Cardiac fibroblast (primary cell): ENCODE data around the gene MTM1.

ENCODE experiments used
- DNase-seq, 2 donors: peaks; one replicate each; pipeline versions ENCODE4 v3.0.0 to v3.0.0-alpha.2; 2010; ENCODE audit warnings: low read depth in 2 of 2
- H3K4me3 ChIP-seq, 2 donors: replicated peaks in 1 of 2; 1 replicate in 1 of 2; 2 replicates in 1 of 2; pipeline ENCODE4 v1.5.1; 2011; ENCODE audit warnings: low read depth in 2 of 2, low read length in 2 of 2, mild to moderate bottlenecking in 2 of 2, moderate library complexity in 1 of 2
- TF ChIP-seq, protein P1 (sequence below): IDR thresholded peaks from one replicate; pipeline ENCODE4 v1.5.1; 2011; ENCODE audit warnings: low read depth, mild to moderate bottlenecking, low read length, inconsistent platforms

Gene MTM1

DNA sequence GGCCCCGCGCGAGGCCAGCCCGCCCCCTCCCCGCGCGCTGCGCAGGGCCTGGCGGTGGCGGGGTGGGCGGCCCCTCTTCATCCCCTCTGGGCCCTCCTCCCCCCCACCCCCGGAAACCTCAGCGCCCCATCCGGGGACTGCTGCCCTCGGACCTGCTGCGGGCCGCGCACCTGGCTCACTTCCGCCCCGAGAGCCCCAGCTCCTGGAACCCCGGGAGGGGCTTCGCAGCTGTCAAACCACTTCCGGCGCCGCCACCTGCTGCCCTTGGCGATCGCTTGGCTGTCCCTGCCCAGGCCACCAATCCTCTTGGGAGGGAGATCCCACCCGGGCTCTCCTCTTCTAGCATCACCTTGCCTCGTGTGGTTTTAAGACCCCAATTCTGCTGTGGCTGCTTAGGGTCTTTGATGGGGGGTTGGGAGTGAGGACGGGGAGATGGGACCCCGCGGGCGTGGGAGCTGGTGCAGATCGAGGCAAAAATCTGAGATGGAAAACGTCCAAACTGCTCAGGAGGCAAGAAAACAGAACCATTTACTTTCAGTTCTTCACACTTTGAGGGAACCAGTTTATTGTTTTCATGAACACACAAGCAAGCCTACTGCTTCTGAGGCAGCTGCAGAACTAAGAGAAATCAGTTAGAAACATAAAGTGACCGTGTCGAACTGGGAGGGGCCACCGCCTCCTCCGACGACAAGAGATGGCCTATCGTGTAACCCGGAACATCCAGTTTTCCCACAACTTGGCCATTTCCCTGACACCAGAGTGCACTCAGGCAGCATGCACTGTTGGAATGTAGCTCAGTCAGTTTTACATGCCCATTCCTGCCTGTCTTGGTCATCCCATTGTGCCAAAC is 125.5 kb downstream of the MTM1 start:
- TF ChIP-seq, protein P1, sequence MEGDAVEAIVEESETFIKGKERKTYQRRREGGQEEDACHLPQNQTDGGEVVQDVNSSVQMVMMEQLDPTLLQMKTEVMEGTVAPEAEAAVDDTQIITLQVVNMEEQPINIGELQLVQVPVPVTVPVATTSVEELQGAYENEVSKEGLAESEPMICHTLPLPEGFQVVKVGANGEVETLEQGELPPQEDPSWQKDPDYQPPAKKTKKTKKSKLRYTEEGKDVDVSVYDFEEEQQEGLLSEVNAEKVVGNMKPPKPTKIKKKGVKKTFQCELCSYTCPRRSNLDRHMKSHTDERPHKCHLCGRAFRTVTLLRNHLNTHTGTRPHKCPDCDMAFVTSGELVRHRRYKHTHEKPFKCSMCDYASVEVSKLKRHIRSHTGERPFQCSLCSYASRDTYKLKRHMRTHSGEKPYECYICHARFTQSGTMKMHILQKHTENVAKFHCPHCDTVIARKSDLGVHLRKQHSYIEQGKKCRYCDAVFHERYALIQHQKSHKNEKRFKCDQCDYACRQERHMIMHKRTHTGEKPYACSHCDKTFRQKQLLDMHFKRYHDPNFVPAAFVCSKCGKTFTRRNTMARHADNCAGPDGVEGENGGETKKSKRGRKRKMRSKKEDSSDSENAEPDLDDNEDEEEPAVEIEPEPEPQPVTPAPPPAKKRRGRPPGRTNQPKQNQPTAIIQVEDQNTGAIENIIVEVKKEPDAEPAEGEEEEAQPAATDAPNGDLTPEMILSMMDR: no peak
- H3K4me3 ChIP-seq: peak overlapping the region; percentile 58 to 62
- DNase-seq: peak; percentile 43 to 71

GRCh38 chrX:150694738-150695410 is 126.5 kb downstream of the MTM1 start:
- TF ChIP-seq, protein P1: no peak
- DNase-seq: no peak
- no peak overlapping the region for H3K4me3 ChIP-seq

DNA sequence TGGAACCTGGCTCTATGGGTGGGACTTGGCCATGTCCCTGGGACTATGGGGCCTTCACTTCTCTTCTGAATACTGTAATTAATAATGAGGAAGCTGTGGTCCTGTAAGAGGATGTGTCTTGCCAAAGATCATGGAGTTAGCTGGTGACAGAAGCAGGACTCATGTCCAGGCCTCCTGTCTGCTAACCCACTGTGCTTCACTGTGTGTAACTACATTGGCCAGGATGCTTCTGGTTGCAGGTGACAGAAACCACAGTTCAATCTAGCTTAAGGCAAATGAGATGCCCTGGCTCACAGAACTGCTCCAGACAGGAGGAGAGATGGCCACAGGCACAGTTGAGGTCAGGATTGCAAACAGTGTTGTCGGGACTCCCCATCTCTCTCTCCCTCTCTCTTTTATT is 127.9 kb downstream of the MTM1 start:
- H3K4me3 ChIP-seq: no peak overlapping the region
- no peak for DNase-seq

DNA sequence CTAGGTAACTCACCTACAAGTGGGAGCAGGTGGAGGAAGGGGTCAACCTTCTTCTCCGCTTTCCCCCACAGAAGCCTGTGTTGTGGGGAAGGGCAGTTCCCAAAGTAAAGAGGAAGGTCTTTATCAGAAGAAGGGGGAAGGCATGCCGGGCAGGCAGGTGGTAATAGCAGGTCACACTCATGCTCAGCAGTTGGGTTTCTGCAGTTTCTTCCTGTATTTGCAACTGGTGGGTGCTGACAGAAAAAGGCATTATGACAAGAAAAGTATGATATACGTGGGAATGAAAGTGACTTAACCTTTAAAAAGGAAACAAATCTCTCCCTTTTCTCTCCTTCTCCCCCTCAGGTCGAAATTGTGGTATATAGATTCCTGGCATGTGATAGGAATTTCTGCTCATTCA is 128.4 kb downstream of the MTM1 start:
- no peak overlapping the region for H3K4me3 ChIP-seq
- TF ChIP-seq, protein P1: no peak
- no peak for DNase-seq

More for the DNA sequence above, 127.9 kb downstream of the MTM1 start:
- TF ChIP-seq, protein P1: no peak

- no peak for DNase-seq
- H3K4me3 ChIP-seq: no peak overlapping the region
- TF ChIP-seq, protein P1: no peak
These were observed 129.2 kb downstream of the MTM1 start for GRCh38 chrX:150697641-150698040.

DNA sequence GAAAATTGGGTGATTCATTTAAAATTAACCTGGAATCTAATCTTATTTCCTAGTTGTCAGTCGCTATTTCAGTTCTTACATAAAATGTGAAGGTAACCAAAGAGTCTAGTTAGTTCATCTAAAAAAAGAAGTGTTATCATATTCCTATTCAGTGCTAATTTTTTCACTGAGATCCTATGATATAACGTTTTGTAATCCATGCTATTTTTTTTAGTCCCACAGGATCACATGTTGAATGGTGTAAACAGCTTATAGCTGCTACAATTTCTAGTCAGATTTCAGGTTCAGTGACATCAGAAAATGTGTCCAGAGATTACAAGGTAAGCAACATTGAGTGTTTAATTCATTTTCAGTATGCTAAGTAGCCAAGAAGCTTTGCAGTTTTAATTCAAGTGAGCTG is 130.6 kb downstream of the MTM1 start:
- no peak overlapping the region for H3K4me3 ChIP-seq
- no peak for DNase-seq

More for the DNA sequence above, 130.6 kb downstream of the MTM1 start:
- TF ChIP-seq, protein P1: no peak
